PC-3 (cell line): ENCODE measurements around the gene OGFOD3.

Experiments used
- EZH2 ChIP-seq: fragments of 300-600 bp; sonication (generic); IDR thresholded peaks from one replicate; pipeline ENCODE4 v1.6.1; 2017; ENCODE audit warnings: antibody characterized with exemption, mild to moderate bottlenecking, low read length; ENCODE audit not compliant: unreplicated experiment
- EZH2phosphoT487 ChIP-seq: fragments of 300-600 bp; sonication (generic); IDR thresholded peaks from 2 replicates; pipeline ENCODE4 v1.6.1; 2018; ENCODE audit warnings: mild to moderate bottlenecking, antibody characterized with exemption, low read length, borderline replicate concordance
- TF ChIP-seq, protein P1 (sequence below): fragments of 300-600 bp; sonication (generic); conservative IDR thresholded peaks from 2 replicates; pipeline ENCODE4 v1.5.1; 2017; ENCODE audit warnings: antibody characterized with exemption, low read depth, mild to moderate bottlenecking, low read length

DNA sequence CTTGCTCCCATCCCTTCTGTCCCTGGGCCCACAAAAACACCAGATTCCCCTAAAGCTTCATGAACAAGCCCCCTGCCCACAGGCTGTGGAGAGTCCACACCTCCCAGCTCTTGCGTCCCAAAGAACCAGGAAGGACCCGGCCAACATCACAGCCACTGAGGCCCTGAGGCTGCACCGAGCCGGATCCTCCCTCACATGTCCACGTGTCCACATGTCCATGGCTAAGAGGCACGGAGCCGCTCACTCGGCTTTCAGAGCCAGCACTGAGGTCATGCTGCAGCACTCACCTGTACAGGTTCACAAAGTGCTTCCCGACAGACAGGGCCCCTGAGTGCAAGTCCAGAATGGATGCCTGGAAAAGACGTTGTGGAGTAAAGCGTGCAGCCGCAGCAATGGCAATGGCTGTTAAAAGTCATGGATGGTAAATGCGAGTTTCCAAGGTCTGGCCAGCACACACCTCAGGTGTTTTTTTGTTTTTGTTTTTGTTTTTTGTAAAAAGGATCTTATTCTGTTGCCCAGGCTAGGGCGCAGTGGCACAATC lies 12.2 kb downstream of the OGFOD3 start:
- TF ChIP-seq, protein P1, sequence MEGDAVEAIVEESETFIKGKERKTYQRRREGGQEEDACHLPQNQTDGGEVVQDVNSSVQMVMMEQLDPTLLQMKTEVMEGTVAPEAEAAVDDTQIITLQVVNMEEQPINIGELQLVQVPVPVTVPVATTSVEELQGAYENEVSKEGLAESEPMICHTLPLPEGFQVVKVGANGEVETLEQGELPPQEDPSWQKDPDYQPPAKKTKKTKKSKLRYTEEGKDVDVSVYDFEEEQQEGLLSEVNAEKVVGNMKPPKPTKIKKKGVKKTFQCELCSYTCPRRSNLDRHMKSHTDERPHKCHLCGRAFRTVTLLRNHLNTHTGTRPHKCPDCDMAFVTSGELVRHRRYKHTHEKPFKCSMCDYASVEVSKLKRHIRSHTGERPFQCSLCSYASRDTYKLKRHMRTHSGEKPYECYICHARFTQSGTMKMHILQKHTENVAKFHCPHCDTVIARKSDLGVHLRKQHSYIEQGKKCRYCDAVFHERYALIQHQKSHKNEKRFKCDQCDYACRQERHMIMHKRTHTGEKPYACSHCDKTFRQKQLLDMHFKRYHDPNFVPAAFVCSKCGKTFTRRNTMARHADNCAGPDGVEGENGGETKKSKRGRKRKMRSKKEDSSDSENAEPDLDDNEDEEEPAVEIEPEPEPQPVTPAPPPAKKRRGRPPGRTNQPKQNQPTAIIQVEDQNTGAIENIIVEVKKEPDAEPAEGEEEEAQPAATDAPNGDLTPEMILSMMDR: no peak
- no peak for TF ChIP-seq EZH2
- no peak for TF ChIP-seq EZH2phosphoT487
